ENCODE data around the gene NLRP3.
A peak's percentile ranks its signal among the peaks of the same experiment; 100 is the strongest.
"Not testable (repeated sequence)": the region's sequence is repeated elsewhere in the genome, so short reads cannot be mapped to it uniquely, and the experiment has no call there.

NLRP3 gene

DNA sequence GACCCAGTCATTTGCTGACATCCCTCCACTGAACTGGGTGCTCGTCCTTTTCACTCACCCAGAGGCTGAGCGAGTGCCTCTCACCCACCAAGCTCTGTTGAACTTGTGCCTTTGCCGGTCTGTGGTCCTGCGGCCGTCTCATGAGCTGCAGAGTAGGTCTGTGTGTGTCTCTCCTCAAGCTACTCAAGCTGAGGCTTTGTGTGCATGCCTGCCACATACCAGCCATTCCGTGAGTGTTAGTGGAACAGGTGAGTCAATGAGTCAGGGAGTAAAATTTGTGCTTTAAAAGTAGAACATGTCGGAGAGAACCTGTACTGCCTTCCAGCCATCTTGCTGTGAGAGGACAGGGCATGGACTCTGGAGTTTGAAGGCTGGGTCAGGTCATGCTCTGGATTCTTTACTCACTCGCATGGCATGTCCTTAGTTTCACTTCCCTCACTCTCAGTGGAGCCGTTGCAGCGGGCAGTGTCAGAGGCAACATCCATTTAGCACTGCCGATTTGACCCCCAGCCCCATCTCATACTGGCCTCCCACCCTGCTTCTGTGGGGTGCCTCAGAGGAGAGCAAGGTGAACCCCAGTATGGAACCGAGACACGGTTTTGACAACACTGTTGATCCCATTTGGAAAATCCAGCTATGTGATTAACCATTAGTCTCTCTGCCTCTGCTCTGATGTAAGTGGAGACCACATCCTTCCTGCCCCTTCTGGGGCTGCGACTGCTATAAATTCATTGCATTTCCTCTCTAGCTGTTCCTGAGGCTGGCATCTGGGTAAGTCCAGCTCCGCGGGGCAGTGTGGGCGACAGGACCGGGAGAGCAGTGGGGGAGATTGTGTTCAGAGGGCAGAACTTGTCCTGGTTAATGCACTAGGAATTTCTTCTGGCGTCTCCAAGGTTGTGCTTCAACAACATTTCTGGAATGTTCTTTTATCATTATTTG is at the start of gene NLRP3:
Gene NLRP3, plus strand, starts transcription at position 751 of the 939 bp plus-strand sequence. CDS start 2,628 bp downstream, outside the sequence.
- no peak for DNase-seq

DNA sequence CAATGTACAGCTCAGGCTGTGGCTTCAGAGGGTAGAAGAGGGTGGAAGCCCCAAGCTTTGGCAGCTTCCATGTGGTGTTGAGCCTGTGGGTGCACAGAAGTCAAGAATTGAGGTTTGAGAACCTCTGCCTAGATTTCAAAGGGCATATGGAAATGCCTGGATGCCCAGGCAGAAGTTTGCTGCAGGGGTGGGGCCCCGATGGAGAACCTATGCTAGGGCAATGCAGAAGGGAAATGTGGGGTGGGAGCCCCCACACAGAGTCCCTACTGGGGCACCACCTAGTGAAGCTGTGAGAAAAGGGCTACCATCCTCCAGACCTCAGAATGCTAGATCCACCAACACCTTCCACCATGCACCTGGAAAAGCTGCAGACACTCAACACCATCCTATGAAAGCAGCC is 49.6 kb upstream of the NLRP3 start:
- DNase-seq, result not testable (repeated sequence)

DNA sequence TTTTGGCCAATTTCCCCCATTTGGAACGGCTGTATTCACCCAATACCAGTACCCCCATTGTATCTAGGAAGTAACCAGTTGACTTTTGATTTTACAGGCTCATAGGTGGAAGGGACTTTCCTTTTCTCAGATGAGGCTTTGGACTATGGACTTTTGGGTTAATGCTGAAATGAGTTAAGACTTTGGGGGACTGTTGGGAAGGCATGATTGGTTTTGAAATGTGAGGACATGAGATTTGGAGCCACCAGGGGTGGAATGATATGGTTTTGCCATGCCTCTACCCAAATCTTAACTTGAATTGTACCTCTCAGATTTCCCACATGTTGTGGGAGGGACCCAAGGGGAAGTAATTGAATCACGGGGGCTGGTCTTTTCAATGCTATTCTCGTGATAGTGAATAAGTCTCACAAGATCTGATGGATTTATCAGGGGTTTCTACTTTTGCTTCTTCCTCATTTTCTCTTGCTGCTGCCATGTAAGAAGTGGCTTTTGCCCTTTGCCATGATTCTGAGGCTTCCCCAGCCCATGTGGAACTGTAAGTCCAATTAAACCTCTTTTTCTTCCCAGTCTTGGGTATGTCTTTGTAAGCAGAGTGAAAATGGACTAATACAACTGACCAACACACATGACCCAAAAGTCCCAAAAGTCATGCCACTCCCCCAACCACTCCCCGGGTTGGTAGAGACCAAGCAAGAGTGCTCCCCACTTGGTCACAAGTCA is 48.9 kb upstream of the NLRP3 start:
- DNase-seq, result no peak

DNA sequence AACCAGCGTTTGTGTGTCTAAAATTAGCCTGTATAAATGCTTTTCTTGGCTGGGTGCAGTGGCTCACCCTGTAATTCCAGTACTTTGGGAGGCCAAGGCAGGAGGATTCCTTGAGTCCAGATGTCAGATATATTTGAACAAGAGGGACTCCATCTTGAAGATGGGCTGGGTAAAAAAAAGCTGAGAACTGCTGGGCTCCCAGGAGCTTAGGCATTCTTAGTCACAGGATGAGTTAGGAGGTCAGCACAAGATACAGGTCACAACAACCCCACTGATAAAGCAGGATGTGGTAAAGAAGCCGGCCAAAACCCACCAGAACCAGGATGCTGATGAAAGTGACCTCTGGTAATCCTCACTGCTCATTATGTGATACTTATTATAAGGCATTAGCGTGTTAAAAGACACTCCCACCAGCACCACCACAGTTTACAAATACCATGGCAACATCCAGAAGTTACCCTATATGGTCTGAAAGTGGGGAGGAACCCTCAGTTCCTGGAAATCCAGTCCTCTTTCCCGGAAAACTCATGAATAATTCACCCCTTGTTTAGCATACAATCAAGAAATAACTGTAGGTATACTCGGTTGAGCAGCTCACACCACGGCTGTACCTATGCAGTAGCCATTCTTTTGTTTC is 48.1 kb upstream of the NLRP3 start:
- DNase-seq, result no peak

DNA sequence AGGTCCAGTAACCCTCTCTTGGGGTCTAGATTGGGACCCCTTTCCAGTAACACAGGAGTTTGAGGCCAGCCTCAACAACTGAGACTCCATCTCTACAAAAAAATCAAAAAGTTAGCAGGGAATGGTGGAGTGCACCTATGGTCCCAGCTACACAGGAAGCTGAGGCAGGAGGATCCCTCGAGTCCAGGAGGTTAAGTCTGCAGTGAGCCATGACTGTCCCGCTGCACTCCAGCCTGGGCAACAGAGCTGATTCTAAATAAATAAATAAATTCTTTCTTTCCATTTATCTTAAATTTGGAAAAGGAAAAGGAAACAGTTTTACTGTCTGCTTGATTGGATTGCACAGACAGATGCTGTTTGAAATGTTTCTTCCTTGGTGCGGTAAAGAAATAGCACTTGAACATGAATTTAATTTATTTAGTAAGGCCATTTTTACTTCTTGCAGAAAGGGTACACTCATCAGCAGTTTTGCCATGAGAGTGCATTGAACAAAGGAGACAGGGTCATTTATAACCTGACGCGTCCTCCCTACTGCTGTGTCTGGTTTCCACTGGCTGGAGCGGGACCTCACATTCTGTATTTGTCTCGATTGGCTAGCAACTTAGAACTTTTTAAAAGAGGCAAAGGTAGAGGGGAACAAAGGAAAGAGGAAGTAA is 47.4 kb upstream of the NLRP3 start:
- DNase-seq, result no peak

DNA sequence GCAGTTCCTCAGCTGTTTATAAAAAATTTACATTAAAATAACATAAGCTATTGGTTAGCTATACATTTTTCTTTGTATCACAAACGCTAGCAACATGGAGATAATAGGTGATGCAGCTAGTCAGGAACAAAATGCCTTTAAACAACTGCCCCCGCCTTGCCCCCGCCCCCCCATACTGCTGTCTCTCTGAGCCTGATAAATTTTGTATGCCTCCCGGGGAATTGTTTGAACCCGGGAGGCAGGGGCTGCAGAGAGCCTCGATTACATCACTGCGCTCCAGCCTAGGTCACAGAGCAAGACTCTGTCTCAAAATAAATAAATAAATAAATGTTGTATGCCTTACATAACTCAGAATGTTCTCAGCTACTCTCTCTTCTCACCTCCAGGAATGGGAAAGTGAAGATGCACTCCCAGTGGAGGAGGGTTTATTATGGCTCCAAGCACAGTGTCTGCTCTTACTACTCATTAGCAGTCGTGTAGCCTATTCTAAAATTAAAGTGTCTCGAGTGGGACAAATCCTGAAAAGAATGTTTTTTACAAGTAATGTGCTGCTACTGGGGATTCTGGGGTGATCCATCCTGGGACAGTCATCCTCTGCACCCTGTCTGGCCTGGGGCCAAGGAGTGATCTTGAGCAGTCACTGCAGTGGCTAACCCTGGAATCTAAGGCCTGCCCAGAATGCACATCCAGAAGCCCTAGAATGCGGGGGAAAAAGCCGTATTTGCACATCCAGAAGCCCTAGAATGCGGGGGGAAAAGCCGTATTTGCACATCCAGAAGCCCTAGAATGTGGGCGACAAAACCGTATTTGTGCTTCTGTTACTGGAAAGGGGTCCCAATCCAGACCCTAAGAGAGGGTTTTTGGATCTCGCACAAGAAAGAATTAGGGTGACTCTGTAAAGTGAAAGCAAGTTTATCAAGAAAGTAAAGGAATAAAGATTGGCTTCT is 44.9 kb upstream of the NLRP3 start:
- DNase-seq, result no peak

DNA sequence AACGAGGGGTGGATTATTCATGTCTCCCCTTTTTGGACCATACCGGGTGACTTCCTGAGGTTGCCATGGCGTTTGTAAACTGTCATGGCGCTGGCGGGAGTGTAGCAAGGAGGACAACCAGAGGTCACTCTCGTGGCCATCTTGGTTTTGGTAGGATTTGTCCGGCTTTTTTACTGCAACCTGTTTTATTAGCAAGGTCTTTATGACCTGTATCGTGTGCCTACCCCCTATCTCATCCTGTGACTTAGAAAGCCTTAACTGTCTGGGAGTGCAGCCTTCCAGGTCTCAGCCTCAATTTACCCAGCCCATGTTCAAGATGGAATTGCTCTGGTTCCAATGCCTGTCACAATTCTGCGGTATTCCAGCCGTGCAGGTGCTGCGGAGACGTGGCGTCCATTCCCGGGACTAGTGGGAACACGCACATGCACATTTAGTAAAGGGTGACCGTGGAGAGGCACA is 44.1 kb upstream of the NLRP3 start:
- no peak for DNase-seq

DNA sequence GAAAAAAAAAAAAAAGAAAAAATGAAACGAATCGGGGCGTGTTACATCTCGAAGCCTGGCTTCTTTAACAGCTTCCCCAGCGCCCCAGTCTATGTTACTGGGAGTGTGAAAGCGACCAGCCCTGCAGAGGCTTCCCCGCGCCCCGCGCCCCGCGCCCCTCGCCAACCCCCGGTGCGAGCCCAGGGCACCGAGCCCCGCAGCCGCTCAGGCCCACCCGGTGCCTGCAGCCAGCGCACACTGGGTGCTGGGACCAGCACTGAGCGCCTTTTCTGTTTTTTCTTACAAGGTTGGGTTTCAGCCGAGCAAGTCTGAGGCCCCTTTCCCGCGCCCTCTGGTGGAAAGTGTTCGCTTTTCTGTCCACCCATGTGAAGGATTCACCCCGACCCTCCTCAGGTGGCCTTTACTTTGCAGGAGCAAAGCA is 42.2 kb upstream of the NLRP3 start:
- DNase-seq, result peak; percentile 14 to 45

DNA sequence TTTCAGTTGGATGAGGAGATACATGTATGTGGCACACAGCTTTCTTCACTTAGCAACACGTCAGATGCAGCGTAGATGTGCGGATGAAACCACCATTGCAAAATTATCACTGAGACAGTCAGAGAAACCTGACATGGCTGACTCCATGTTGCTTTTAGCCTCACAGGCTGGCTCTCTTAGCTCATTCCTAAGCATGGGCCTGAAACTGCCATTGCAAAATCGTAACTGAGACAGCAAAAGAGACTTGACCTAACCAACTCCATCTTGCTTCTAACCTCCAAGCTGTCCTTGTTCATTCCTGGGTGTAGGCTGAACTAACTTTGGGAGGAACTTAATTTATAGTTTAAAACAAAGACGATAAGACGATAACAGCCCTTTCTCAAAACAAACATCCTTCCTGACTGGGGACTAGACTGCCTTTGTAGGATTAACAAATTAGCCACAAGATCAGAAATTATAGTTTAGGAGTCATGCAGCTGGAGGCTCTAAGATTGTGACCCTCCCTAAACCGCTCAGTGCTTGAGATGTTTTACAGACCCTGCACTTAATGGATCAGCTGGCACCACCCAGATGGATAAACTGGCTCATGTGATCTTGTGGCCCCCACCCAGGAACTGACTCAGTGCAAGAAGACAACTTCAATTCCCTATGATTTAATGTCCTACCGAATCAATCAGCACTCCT is 41.2 kb upstream of the NLRP3 start:
- not testable (repeated sequence) for DNase-seq

DNA sequence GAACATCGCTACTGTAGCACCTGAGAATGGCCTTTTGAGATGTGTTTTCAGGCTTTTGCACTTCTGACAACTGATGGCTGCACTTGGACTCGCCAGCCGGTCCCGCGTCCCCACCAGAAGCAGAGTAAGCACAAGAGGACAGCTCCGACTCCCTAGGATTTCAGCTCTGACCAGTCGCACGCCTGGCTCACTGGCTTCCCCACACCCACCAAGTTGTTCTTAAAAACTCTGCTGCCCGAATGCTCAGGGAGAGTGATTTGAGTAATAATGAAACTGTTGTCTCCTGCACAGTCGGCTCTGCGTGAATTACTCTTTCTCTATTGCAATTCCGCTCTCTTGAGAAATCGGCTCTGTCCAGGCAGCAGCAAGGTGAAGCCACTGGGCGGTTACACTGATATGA is 40.2 kb upstream of the NLRP3 start:
- DNase-seq, result no peak

DNA sequence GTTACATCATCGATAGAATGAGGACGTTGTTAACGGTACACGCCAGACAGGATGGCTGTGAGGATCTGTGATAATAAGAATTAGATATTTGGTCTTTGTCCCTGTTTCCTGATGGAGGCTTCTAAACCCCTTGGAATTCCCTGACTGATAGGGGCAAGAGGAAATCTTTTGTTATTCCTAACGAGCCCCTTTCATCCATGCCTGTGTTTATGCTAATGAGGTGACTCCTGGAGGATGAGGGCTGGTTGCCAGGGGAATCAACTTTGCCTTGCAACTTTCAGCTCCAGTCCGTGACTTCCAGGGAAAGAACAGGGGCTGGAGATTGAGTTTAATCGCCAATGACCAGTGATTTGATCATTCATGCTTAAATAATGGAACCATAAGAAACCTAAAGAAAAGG is 39.3 kb upstream of the NLRP3 start:
- no peak for DNase-seq

DNA sequence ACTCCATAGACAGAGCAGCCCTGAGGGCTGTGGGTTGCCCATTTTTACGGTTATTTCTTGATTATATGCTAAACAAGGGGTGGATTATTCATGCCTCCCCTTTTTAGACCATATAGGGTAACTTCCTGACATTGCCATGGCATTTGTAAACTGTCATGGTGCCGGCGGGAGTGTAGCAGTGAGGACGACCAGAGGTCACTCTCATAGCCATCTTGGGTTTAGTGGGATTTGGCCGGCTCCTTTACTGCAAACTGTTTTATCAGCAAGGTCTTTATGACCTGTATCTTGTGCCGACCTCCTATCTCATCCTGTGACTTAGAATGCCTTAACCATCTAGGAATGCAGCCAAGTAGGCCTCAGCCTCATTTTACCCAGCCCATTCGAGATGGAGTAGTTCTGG is 38.3 kb upstream of the NLRP3 start:
- DNase-seq, result not testable (repeated sequence)

DNA sequence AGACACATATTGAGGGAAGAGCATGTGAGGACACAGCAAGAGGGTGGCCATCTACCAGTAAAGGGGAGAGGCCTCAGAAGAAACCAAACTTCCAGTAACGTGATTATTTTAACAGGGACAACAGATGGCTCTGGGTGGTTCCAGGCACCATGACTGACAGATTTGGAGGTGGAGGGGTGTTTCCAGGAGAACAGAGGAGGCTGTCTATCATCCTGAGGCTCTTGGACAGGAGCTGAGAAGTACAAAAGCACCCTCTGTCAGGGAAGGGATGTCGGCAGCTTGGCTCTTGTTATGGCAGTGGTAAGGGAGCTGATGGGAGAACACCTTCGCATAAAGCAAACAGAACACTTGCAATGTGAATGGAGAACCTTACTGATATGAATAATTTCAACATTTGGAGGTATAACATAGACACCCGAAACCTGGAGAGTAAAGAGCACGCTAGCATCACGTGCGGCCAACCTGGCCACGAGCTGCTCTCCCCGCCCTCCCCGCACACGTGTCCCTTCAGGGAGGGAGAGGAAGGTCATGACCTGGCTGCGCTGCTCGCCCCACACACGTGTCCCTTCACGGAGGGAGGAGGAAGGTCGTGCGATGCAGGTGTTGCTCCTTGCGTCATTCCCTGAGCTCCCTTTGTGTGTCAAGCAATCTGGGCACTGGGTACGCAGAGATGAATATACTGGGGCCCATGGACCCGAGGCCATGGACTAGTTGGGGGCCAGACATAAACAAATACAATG is 37.5 kb upstream of the NLRP3 start:
- DNase-seq, result peak in 1 of 2 experiments; percentile 18

DNA sequence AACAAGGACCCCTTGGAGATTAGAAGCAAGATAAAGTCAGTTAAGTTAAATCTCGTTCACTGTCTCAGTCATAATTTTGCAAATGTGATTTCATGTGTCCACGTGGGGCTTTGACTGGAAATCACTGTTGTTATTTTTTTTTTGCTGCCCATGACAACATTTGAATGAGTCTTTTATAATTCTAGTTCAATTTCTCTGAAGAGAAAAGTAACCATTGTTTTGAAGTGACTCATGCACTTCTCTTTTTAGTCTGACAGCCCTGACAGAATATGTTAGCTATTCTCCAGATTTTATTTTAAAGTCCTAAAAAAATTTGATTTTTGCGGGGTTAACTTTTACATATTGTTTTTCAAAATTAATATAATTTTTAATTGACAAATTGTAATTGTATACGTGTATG is 30.7 kb upstream of the NLRP3 start:
- DNase-seq, result no peak

DNA sequence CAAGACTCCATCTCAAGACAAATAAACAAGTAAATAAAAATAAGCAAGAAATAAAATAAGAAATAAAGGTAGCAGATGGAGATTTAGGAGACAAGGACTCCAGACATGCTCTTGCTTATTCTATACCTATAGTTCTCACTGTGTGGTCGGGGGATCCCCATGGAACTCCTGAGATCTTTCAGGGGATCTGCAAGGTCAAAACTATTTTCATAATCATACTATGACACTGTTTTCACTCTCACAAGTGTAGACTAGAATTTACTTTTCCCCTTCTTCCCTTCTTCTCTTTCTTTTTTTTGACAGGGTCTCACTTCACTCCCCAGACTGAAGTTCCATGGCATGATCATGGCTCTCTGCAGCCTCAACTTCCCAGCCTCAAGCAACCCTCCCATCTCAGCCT is 29.8 kb upstream of the NLRP3 start:
- no peak for DNase-seq

DNA sequence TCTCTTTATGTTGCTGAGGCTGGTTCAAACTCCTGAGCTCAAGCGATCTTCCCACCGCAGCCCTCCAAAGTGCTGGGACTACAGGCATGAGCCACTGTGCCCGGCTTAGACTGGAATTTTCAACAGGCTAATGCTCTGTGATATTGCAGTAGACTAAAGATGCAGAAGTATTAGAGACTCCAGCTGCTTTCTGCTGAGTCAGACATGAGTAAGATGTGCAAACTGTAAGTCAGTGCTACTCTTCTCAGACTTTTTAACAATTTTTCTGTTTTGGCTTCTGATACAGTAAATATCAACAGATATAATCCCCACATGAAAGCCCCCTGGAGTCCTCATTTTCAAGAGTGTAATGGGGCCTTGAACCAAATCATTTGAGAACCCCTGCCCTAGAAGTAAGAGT is 29.3 kb upstream of the NLRP3 start:
- no peak for DNase-seq

DNA sequence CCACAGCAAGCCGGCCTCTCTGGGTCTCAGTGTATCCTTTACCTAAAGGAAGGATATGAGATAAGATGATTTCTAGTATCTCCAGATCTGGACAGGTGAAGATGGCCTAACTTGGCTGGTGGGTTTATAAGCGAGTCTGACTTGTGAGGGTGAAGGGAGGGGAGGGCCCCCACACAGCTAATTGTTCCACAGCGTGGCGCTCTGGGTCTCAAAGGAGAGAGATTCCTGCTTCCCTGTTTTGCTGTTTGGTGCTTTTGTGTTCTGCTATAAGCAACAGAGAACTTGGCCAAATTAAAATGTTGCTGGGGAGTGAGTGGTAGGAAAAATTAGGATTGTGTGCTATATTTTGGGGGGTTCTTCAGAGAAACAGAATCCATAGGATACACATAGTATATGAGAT is 28.9 kb upstream of the NLRP3 start:
- DNase-seq, result no peak

DNA sequence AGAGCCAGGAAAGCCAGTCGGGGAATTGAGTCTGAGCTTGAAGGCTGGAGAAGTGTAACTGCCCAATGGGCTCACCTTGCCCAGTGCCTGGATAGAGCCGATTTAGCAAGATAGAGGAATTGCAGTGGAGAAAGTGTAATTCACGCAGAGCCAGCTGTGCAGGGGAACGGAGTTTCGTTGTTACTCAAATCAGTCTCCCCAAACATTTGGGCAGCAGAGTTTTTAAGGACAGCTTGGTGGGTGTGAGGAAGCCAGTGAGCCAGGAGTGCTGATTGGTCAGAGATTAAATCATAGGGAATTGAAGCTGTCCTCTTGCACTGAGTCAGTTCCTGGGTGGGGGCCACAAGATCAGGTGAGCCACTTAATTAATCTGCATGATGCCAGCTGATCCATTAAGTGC is 28.4 kb upstream of the NLRP3 start:
- DNase-seq, result peak in 1 of 2 experiments; percentile 8

DNA sequence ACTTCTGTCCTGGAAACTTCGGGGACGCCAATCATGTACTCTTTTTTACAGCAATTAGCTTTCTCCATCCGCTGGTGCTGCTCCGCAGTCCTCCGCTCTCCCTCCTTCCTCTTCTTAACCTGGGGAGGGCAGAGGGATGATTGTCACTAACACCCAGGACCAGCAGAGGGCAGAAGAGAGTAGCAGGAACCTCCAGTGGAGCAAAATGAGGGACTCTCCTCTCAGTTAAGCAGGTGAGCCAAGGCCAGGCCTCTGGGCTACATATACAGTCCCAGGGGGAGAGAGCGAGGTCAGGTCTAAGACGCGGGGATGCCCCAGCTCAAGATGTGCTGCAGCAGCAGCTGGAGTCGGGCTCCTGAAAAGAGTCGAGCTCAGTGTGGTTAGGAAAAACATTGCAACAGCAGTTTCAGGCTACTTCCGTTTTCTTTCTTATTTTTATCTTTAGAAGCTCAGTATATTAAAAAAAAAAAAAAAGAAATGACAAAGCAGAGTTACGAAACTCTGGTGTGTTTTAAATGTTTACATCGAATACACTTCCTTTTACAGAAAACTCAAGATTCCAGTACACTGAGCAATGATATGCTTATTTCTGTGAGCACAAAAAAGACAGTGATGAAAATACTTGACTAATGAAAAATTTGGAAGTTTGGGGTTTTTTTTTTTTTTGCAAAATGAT is 25.7 kb upstream of the NLRP3 start:
- peak; percentile 44 to 68 for DNase-seq

DNA sequence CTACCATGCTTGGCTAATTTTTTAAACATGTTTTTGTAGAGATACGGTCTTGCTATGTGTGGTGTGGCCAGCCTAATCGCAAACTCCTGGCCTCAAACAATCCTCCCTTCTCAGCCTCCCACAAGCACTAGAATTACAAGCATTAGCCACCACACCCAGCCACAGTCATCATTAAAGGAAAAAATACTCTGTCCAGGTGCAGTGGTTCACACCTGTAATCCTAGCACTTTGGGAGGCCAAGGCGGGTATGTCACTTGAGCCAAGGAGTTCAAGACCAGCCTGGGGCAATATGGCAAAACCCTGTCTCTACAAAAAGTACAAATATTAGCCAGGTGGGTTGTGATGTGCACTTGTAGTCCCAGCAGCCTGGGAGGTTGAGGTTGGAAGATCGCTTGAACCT is 25.0 kb upstream of the NLRP3 start:
- DNase-seq, result no peak
